KMS-11 (cell line): ENCODE results near the gene CPED1.

Experiments used
- H2AFZ ChIP-seq: fragments of 200-600 bp; sonication (generic); 2 replicates; pipeline ENCODE4 v1.6.1; 2016; ENCODE audit warnings: antibody characterized with exemption, mixed run types, low read depth
- H3K27ac ChIP-seq: fragments of 200-600 bp; sonication (generic); 2 replicates; pipeline ENCODE4 v1.6.1; 2016; ENCODE audit warnings: mild to moderate bottlenecking, mixed run types
- H3K27me3 ChIP-seq: fragments of 200-600 bp; sonication (generic); 2 replicates; pipeline ENCODE4 v1.6.1; 2017; ENCODE audit warnings: mild to moderate bottlenecking, low read depth, mixed run types, moderate library complexity; ENCODE audit not compliant: insufficient read depth
- H3K36me3 ChIP-seq: fragments of 200-600 bp; sonication (generic); 2 replicates; pipeline ENCODE4 v1.6.1; 2017; ENCODE audit warnings: mild to moderate bottlenecking, mixed run types; ENCODE audit not compliant: insufficient read depth
- H3K4me1 ChIP-seq: fragments of 200-600 bp; sonication (generic); 2 replicates; pipeline ENCODE4 v1.6.1; 2016; ENCODE audit warnings: mild to moderate bottlenecking, low read depth, mixed run types; ENCODE audit not compliant: poor library complexity, severe bottlenecking
- H3K4me2 ChIP-seq: fragments of 200-600 bp; sonication (generic); 2 replicates; pipeline ENCODE4 v1.7.0; 2016; ENCODE audit warnings: mild to moderate bottlenecking, mixed run types
- H3K4me3 ChIP-seq: fragments of 200-600 bp; sonication (generic); IDR thresholded peaks from 2 replicates; pipeline ENCODE4 v1.6.1; 2017; ENCODE audit warnings: low read depth, low read length, mixed read lengths; ENCODE audit not compliant: insufficient read depth
- H3K79me2 ChIP-seq: fragments of 200-600 bp; sonication (generic); 2 replicates; pipeline ENCODE4 v1.6.1; 2016; ENCODE audit warnings: low read depth, mixed run types; ENCODE audit not compliant: insufficient read depth
- H3K9ac ChIP-seq: fragments of 200-600 bp; sonication (generic); 2 replicates; pipeline ENCODE4 v1.6.1; 2016; ENCODE audit warnings: mild to moderate bottlenecking, mixed run types
- H4K20me1 ChIP-seq: fragments of 200-600 bp; sonication (generic); 2 replicates; pipeline ENCODE4 v1.6.1; 2016; ENCODE audit warnings: mild to moderate bottlenecking, mixed run types; ENCODE audit not compliant: insufficient read depth
- CTCF ChIP-seq: fragments of 200-600 bp; sonication (generic); conservative IDR thresholded peaks from 2 replicates; pipeline ENCODE4 v1.6.1; 2017; ENCODE audit warnings: low read depth, mild to moderate bottlenecking, antibody characterized with exemption, low read length, moderate library complexity, mixed read lengths

CPED1 gene

GRCh38 chr7:120988591-120989256 is at the start of gene CPED1:
CPED1 (plus strand) TSS chr7:120988711; CDS start chr7:120989622, 911 bp downstream.
- H3K27me3 ChIP-seq, result no peaks in the 10 kb centered on the region; the same call in 1 of the 2 replicates
- no peaks in the 10 kb centered on the region for H3K36me3 ChIP-seq
- peak within 1 kb of the TSS; percentile 86 for H3K4me2 ChIP-seq
- no peak within 1 kb of the TSS; the same call in 1 of the 2 replicates for H3K27ac ChIP-seq
- no peaks in the 10 kb centered on the region for H3K79me2 ChIP-seq
- peak within 1 kb of the TSS; percentile 0; the same call in 1 of the 2 replicates for H3K9ac ChIP-seq
- peak within 1 kb of the TSS; percentile 70 for H3K4me3 ChIP-seq
- H2AFZ ChIP-seq, result peak within 1 kb of the TSS; percentile 65
- H4K20me1 ChIP-seq, result no peaks in the 10 kb centered on the region
- TF ChIP-seq CTCF, result no peak
- peaks cover 55% of the 10 kb centered on the region for H3K4me1 ChIP-seq

- Histone ChIP-seq H2AFZ (no peak overlapping the region), H4K20me1 (no peaks in the 10 kb centered on the region), H3K4me3 (no peak overlapping the region), H3K9ac (no peak overlapping the region), H3K36me3 (no peaks in the 10 kb centered on the region), H3K27me3 (no peaks in the 10 kb centered on the region), H3K4me2 (no peak overlapping the region), H3K79me2 (no peaks in the 10 kb centered on the region), H3K4me1 (no peaks in the 10 kb centered on the region), H3K27ac (no peak overlapping the region)
- TF ChIP-seq CTCF, result no peak
These were observed 49.2 kb upstream of the CPED1 start for GRCh38 chr7:120939345-120939744.

GRCh38 chr7:120941064-120941463 is 47.4 kb upstream of the CPED1 start:
- no peak overlapping the region for H3K27ac ChIP-seq
- no peak overlapping the region for H2AFZ ChIP-seq
- no peaks in the 10 kb centered on the region for H3K27me3 ChIP-seq
- no peak overlapping the region for H3K4me2 ChIP-seq
- H3K36me3 ChIP-seq, result no peaks in the 10 kb centered on the region
- no peak overlapping the region for H3K9ac ChIP-seq
- TF ChIP-seq CTCF, result peak; percentile 32; the same call in 1 of the 2 replicates
- no peaks in the 10 kb centered on the region for H3K4me1 ChIP-seq
- H3K79me2 ChIP-seq, result no peaks in the 10 kb centered on the region
- no peak overlapping the region for H3K4me3 ChIP-seq
- H4K20me1 ChIP-seq, result no peaks in the 10 kb centered on the region

- Histone ChIP-seq H3K4me3 (no peak overlapping the region), H3K4me1 (no peaks in the 10 kb centered on the region), H3K9ac (no peak overlapping the region), H3K36me3 (no peaks in the 10 kb centered on the region), H3K27ac (no peak overlapping the region), H3K79me2 (no peaks in the 10 kb centered on the region), H2AFZ (no peak overlapping the region), H3K4me2 (no peak overlapping the region), H3K27me3 (no peaks in the 10 kb centered on the region), H4K20me1 (no peaks in the 10 kb centered on the region)
- no peak for TF ChIP-seq CTCF
These were observed 46.7 kb upstream of the CPED1 start for GRCh38 chr7:120941856-120942255.
